ENCODE measurements around the gene PHLDA1.
A peak's percentile ranks its signal among the peaks of the same experiment; 100 is the strongest.

GRCh38 chr12:76025601-76026575 is 5.7 kb downstream of the PHLDA1 start:
- TF ChIP-seq RCOR1 (IDR thresholded peaks at IDR 0.05; ENCODE audit: insufficient replicate concordance, low read length) = no peak
- no peak for TF ChIP-seq CTCF (conservative IDR thresholded peaks at IDR 0.05; ENCODE audit: low read depth, low read length)
- no peak for TF ChIP-seq ELK1 (IDR thresholded peaks at IDR 0.05; ENCODE audit: borderline replicate concordance, low read depth, low read length)
- no peak for TF ChIP-seq RFX5 (IDR thresholded peaks at IDR 0.05; ENCODE audit: low read depth, low read length)
- TF ChIP-seq POLR2A (IDR thresholded peaks at IDR 0.05; ENCODE audit: low read depth, low read length) = peak; percentile 83
- TF ChIP-seq BHLHE40 (IDR thresholded peaks at IDR 0.05; ENCODE audit: low read depth, low read length) = no peak
